NCI-H187 treated with DMSO at 0.1 percent for 48 hours (cell line): Measurements from ENCODE around the gene THSD7B.

Source experiments
- DNase-seq: peaks from one replicate; lab custom pipeline; 2025; lab: John Stamatoyannopoulos, UW

THSD7B gene

DNA sequence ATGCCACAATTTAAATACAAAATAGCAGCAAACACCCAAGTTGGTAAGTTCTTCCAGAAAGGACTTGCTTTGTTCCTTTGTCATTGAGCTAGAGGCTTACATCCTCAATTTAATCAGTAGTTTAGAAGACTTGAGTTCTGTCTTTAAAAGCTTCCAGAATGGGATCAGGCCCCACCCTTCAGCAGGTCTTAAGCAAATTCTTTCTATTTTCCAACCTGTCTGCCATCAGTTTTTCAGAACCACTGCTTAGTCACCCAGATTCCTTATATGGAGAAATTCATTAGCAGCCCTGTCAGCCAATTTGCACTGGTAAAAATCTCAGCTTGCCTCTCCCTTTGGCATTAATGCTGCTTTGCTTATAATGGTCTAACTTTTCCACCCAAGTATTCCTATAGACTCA lies 935.3 kb downstream of the THSD7B start:
- DNase-seq: no peak

DNA sequence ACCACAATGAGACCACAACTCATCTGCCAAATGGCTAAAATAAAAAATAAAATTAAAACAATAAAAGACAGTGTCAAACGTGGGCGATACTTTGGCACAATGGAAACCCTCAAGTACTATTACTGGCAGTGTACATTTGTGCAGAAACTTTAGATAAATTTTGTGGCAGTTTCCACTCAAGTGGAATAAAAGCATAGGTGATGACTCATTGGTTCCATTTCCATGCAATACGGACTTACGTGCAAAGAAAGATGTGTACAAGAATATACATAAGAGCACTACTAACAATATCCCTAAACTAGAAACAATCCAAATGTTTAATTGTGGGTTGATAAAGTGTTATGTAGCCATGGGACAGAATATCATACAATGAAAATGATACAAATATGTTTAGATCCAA lies 940.0 kb downstream of the THSD7B start:
- no peak for DNase-seq

DNA sequence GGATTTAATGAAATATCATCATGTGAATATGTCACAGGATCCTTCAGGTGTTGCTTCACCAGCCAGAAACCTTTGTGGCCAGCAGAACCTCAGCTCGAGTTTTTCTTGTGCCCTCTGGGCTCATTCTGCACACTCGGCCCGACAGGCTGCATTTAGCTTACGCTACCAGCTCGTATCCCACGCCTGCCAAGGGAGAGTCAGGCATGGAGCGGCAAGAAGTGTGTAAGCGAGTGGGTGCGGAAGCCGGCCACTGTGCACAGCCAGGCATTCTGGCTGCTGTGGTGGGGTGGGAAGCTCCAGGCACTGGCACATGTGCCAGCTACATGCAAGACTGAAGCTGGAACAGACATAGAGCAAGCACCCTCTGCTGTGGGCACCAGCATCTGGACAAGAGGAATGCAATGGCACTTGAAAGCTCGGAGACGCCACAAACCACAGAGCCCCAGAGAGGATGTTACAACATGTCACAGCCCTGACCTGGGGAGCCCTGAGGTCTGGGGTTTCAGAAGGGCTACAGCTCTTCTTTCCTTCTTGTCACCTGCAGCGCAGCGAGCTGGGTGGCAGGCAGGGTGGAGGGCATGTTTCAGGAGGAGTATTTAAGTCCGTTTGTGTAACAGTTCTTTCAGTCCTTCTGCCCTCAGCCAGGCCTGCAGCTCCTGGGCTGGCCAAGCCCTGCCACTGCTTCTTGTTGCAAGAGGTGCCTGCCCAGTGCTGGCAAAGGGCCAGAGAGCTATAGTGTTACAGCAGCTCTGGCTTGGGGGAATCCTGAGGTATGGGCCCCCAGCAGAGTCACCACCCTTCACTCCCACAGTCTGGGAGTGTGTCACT lies 941.7 kb downstream of the THSD7B start:
- DNase-seq: no peak

GRCh38 chr2:137708311-137708710 lies 943.0 kb downstream of the THSD7B start:
- DNase-seq: no peak

GRCh38 chr2:137715731-137716191 lies 950.4 kb downstream of the THSD7B start:
- DNase-seq: no peak

GRCh38 chr2:137718786-137719185 lies 953.4 kb downstream of the THSD7B start:
- DNase-seq: no peak

DNA sequence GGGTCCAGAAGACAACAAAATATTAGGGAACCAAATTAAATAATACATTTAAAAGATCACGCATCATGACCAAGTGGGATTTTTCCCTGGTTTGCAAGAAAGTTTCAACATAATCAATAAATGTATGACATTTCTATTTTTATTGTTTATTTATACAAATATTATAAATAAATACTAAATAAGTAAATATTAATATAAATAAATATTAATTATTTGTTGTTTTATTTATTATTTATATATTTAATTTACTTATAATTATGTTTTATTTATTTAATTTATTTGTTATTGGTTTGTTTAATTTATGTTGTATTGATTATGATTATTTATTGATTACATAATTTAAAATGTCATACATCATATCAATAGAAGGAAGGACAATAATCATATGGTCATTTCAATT lies 956.4 kb downstream of the THSD7B start:
- no peak for DNase-seq

DNA sequence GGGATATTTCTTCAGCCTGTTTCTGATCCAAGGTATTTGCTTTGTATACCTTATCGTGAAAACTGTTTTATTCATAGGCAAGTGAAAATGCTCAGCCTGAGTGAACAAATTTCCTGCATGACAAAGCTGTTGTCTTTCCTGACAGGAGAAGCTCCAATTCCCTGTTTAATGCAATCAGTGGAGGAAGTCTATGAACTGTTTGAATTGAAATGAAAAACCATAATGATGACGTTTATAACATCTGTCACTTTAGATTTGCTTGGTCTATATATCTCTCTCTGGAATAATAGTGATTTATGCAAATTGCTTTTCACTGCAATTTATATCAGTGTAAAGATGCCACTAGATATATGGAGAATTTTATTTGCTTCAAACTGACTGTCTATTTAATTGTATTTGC lies 959.6 kb downstream of the THSD7B start:
- no peak for DNase-seq
